SK-N-SH (cell line): ENCODE data around the gene AGBL4. TPM values are rescaled to one million over a fixed set of nuclear protein-coding genes. Genes with fewer than 3 reads are reported as not detected.

ENCODE experiments used
- CTCF ChIA-PET: fragments of 300-600, 350-600 bp; formaldehyde crosslinking; extraction: SDS; loops from one replicate; lab custom pipeline; 2021; lab: Yijun Ruan, JAX
- POLR2A ChIA-PET: fragments of 350-600 bp; sonication (Branson Sonifier 250); formaldehyde crosslinking; extraction: SDS; loops from one replicate; lab custom pipeline; 2020; ENCODE audit warnings: antibody characterized with exemption, inconsistent platforms; lab: Yijun Ruan, JAX
- DNase-seq: peaks from one replicate; pipeline ENCODE4 v3.0.0; 2012
- H2AFZ ChIP-seq: fragments of 200-600 bp; sonication (generic); 2 replicates; pipeline ENCODE4 v1.8.1; 2016; ENCODE audit warnings: antibody characterized with exemption, mild to moderate bottlenecking, low read depth
- H3F3A ChIP-seq: fragments of 200-600 bp; sonication (generic); replicated peaks from 2 replicates; pipeline ENCODE3; 2016; ENCODE audit warnings: antibody characterized with exemption, mild to moderate bottlenecking; ENCODE audit not compliant: insufficient read depth
- H3K27ac ChIP-seq, 2 experiments: fragments of 200-500 bp in 1 of 2; fragments of 200-600 bp in 1 of 2; sonication (Bioruptor generic) in 1 of 2; sonication (generic), shearing (Covaris generic) in 1 of 2; 2 replicates each; pipeline versions ENCODE4 v1.5.1 to v1.6.1; 2014 to 2016; ENCODE audit warnings: low read depth in 2 of 2, inconsistent platforms in 1 of 2, low read length in 1 of 2, mild to moderate bottlenecking in 1 of 2, mixed read lengths in 1 of 2
- H3K27me3 ChIP-seq: fragments of 200-600 bp; sonication (generic), shearing (Covaris generic); 2 replicates; pipeline ENCODE4 v1.6.1; 2016; ENCODE audit warnings: mixed run types; ENCODE audit not compliant: insufficient read depth
- H3K36me3 ChIP-seq, 2 experiments: fragments of 200-500 bp in 1 of 2; fragments of 200-600 bp in 1 of 2; sonication (Bioruptor generic) in 1 of 2; sonication (generic) in 1 of 2; replicated peaks in 1 of 2; 2 replicates each; pipeline versions ENCODE3 to v1.5.1; 2014 to 2016; ENCODE audit warnings: low read length in 1 of 2, mild to moderate bottlenecking in 1 of 2; ENCODE audit not compliant: insufficient read depth in 2 of 2, control insufficient read depth in 1 of 2
- H3K4me1 ChIP-seq, 2 experiments: fragments of 200-500 bp in 1 of 2; fragments of 200-600 bp in 1 of 2; sonication (Bioruptor generic) in 1 of 2; sonication (generic), shearing (Covaris generic) in 1 of 2; 2 replicates each; pipeline versions ENCODE4 v1.5.1 to v1.6.1; 2014 to 2016; ENCODE audit warnings: low read depth in 1 of 2, low read length in 1 of 2, mixed run types in 1 of 2; ENCODE audit not compliant: insufficient read depth in 2 of 2, control insufficient read depth in 1 of 2
- H3K4me2 ChIP-seq: fragments of 200-600 bp; sonication (generic), shearing (Covaris generic); 2 replicates; pipeline ENCODE4 v1.6.1; 2017; ENCODE audit warnings: mixed run types
- H3K4me3 ChIP-seq, 2 experiments: fragments of 200-500 bp in 1 of 2; fragments of 200-600 bp in 1 of 2; sonication (Bioruptor generic) in 1 of 2; sonication (generic), shearing (Covaris generic) in 1 of 2; 2 replicates each; pipeline versions ENCODE4 v1.5.1 to v1.8.1; 2014 to 2016; ENCODE audit warnings: low read depth in 2 of 2, inconsistent platforms in 1 of 2, low read length in 1 of 2, mild to moderate bottlenecking in 1 of 2, mixed read lengths in 1 of 2, moderate library complexity in 1 of 2
- H3K79me2 ChIP-seq: fragments of 200-600 bp; sonication (generic); 2 replicates; pipeline ENCODE4 v1.8.1; 2017; ENCODE audit warnings: mild to moderate bottlenecking; ENCODE audit not compliant: insufficient read depth
- H3K9ac ChIP-seq: fragments of 200-600 bp; sonication (generic); 2 replicates; pipeline ENCODE4 v1.6.1; 2017; ENCODE audit warnings: mixed run types
- H3K9me2 ChIP-seq: fragments of 200-600 bp; sonication (generic); 2 replicates; pipeline ENCODE4 v1.6.1; 2017; ENCODE audit warnings: mixed run types
- H3K9me3 ChIP-seq: fragments of 200-600 bp; sonication (generic); 2 replicates; pipeline ENCODE4 v1.6.1; 2017; ENCODE audit warnings: mixed run types, mild to moderate bottlenecking, moderate library complexity
- H4K20me1 ChIP-seq: fragments of 200-600 bp; sonication (generic); 2 replicates; pipeline ENCODE4 v1.6.1; 2017; ENCODE audit warnings: mild to moderate bottlenecking, mixed run types; ENCODE audit not compliant: insufficient read depth
- EZH2phosphoT487 ChIP-seq: fragments of 200-600 bp; sonication (generic); IDR thresholded peaks from 2 replicates; pipeline ENCODE4 v1.6.1; 2017; ENCODE audit warnings: low read depth, mixed run types, mild to moderate bottlenecking, antibody characterized with exemption, moderate library complexity, borderline replicate concordance
- FOXJ3 ChIP-seq: sonication (generic); formaldehyde crosslinking; IDR thresholded peaks from 2 replicates; pipeline ENCODE4 v1.5.1; 2020; ENCODE audit warnings: mild to moderate bottlenecking, missing genetic modification reagents
- FOXM1 ChIP-seq: IDR thresholded peaks from 2 replicates; pipeline ENCODE4 v1.4.0; 2012; ENCODE audit warnings: low read depth, mild to moderate bottlenecking
- POLR2AphosphoS5 ChIP-seq: IDR thresholded peaks from 2 replicates; pipeline ENCODE4 v1.6.1; 2012; ENCODE audit warnings: low read depth, low read length
- RAD21 ChIP-seq: IDR thresholded peaks from 2 replicates; pipeline ENCODE4 v1.6.1; 2012; ENCODE audit warnings: mild to moderate bottlenecking, low read length
- RXRA ChIP-seq: IDR thresholded peaks from 2 replicates; pipeline ENCODE4 v1.4.0; 2012; ENCODE audit warnings: low read depth, mild to moderate bottlenecking, borderline replicate concordance
- SMC3 ChIP-seq: IDR thresholded peaks from 2 replicates; pipeline ENCODE4 v1.6.1; 2012; ENCODE audit warnings: low read depth, low read length, improper control_type of control experiment
- TAF1 ChIP-seq: IDR thresholded peaks from 2 replicates; pipeline ENCODE4 v1.6.1; 2012; ENCODE audit warnings: low read depth, mild to moderate bottlenecking, low read length, moderate library complexity, borderline replicate concordance
- WGBS: methylation state at CpG from one replicate; pipeline ENCODE4 v1.1.6; 2017; ENCODE audit warnings: low lambda C conversion rate; 5-methylcytosine and 5-hydroxymethylcytosine counted together
- polyA plus RNA-seq, 3 experiments: library from polyadenylated mRNA; depleted of rRNA; stranded (reverse); fragments of >200 nt; gene quantifications; 2 replicates each; pipeline ENCODE4 v1.2.3, GENCODE V29; 2012
- TF ChIP-seq, protein P1 (sequence below): fragments of 200-600 bp; sonication (generic); IDR thresholded peaks from 2 replicates; pipeline ENCODE4 v1.6.1; 2017; ENCODE audit warnings: antibody characterized with exemption, mild to moderate bottlenecking, moderate library complexity
- TF ChIP-seq, protein P2 (sequence below): IDR thresholded peaks from 2 replicates; pipeline ENCODE4 v1.4.0; 2012; ENCODE audit warnings: low read depth, borderline replicate concordance
- TF ChIP-seq, protein P3 (sequence below): fragments of 150-350 bp; IDR thresholded peaks from 2 replicates; pipeline ENCODE4 v1.6.1; 2016; ENCODE audit warnings: mild to moderate bottlenecking, low read depth, low read length
- TF ChIP-seq, protein P4 (sequence below): IDR thresholded peaks from 2 replicates; pipeline ENCODE4 v1.4.0; 2012; ENCODE audit warnings: low read depth

Gene AGBL4
- polyA plus RNA-seq, 1 of the 3 experiments (the other 2 are of a cell fraction) = 0.07 TPM

DNA sequence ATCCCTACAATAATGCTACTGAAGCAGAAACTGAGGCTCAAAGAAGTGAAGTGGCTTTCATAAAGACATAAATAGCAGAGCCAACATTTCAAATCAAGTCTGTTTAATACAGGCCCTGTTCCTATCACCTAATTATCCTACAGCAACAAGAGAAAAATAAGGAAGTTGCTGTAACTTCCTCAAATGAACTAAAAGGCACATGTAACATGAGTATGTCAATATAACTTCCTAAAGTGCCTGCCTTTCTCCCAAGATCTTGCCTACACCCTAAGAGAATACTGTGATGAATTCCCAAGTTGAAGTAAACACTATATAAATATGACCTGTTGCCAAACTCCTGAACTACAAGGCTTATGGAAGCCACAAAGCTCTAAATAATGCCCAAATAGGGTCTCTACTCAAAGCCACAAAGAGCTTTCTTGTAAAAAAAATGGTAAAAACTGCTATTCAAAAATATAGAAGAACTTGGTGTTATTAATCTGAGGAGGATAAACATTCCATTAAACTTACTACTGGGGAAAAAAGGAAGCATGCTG is 1255.7 kb downstream of the AGBL4 start:
- Histone ChIP-seq H3F3A (no peaks in the 10 kb centered on the region), H3K36me3 (peaks cover 3 to 31% of the 10 kb centered on the region in 2 experiments), H3K9me2 (no peaks in the 10 kb centered on the region), H4K20me1 (no peaks in the 10 kb centered on the region), H3K4me3 (no peak overlapping the region), H3K79me2 (no peaks in the 10 kb centered on the region), H3K4me2 (no peak overlapping the region), H3K27me3 (no peaks in the 10 kb centered on the region)
- DNase-seq = no peak
- CTCF ChIA-PET = interaction anchor here (0.6 kb wide), 1 partner anchor 103 kb away, joined by 3 read pairs; no protein-coding TSS in a partner anchor
- no peak for TF ChIP-seq POLR2AphosphoS5
- TF ChIP-seq, all 33 proteins: peak for 0
- POLR2A ChIA-PET = no interaction called here
- Histone ChIP-seq H2AFZ (no peak overlapping the region), H3K9me3 (no peaks in the 10 kb centered on the region), H3K27ac (no peak overlapping the region), H3K4me1 (no peaks in the 10 kb centered on the region), H3K9ac (no peak overlapping the region)

DNA sequence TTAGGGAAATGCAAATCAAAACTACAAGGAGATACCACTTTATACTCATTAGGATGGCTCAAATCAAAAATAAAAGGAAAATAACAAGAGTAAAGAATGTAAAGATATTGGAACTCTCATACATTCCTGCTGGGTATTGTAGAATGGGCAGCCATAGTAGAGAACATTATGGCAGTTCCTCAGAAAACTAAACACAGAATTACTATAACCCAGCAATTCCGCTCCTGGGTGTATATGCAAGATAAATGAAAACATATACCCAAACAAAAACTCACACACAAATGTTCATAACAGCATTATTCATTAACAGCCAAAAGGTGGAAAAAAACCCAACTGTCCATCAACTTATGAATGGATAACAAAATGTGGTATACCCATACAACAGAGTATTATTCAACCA is 1258.4 kb downstream of the AGBL4 start:
- Histone ChIP-seq H3K4me2 (no peak overlapping the region), H3K4me3 (no peak overlapping the region), H3K9ac (no peak overlapping the region), H3K9me3 (no peaks in the 10 kb centered on the region), H3K79me2 (no peaks in the 10 kb centered on the region), H4K20me1 (no peaks in the 10 kb centered on the region), H3K4me1 (peaks cover 3 to 9% of the 10 kb centered on the region in 2 experiments; a peak in 3 of 4 replicates), H3K9me2 (no peaks in the 10 kb centered on the region), H3F3A (no peaks in the 10 kb centered on the region), H2AFZ (no peak overlapping the region), H3K27me3 (no peaks in the 10 kb centered on the region), H3K36me3 (peaks cover 3 to 23% of the 10 kb centered on the region in 2 experiments), H3K27ac (no peak overlapping the region)
- no peak for TF ChIP-seq RXRA
- TF ChIP-seq FOXJ3 (CRISPR knock-in tag) = no peak
- TF ChIP-seq RAD21 = no peak
- TF ChIP-seq, protein P1, sequence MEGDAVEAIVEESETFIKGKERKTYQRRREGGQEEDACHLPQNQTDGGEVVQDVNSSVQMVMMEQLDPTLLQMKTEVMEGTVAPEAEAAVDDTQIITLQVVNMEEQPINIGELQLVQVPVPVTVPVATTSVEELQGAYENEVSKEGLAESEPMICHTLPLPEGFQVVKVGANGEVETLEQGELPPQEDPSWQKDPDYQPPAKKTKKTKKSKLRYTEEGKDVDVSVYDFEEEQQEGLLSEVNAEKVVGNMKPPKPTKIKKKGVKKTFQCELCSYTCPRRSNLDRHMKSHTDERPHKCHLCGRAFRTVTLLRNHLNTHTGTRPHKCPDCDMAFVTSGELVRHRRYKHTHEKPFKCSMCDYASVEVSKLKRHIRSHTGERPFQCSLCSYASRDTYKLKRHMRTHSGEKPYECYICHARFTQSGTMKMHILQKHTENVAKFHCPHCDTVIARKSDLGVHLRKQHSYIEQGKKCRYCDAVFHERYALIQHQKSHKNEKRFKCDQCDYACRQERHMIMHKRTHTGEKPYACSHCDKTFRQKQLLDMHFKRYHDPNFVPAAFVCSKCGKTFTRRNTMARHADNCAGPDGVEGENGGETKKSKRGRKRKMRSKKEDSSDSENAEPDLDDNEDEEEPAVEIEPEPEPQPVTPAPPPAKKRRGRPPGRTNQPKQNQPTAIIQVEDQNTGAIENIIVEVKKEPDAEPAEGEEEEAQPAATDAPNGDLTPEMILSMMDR = no peak
- DNase-seq = no peak
- ChIA-PET CTCF (interaction anchor here (1.5 kb wide), 1 partner anchor 10 kb away, joined by 6 read pairs; no protein-coding TSS in a partner anchor), POLR2A (no interaction called here)
- 100% methylated on average over 1 of the region's 1 CpG for WGBS

DNA sequence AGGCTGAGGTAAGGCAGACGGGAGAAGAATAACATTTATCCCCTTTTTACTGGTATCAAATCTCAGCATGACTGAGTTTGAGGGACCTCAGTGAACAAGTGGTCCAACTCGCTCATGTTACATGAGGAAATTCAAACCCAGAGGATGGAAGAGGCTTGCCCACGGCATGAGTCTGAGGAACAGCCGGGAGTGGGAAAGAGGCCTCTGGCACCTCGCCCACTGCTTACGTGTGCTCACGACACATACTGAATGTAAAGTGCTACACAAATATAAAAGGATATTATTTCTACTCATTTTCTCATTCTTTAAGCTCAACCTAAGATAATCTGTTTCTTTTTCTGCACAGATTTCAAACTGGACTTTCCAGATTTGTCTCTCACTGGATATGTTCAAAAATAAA is 1261.8 kb downstream of the AGBL4 start:
- Histone ChIP-seq H3K9me3 (no peaks in the 10 kb centered on the region), H3K4me3 (no peak overlapping the region), H3K4me2 (peak overlapping the region; percentile 32; the same call in 1 of the 2 replicates), H4K20me1 (no peaks in the 10 kb centered on the region), H3K36me3 (peaks cover 13 to 49% of the 10 kb centered on the region in 2 experiments), H3K9ac (no peak overlapping the region), H3K9me2 (no peaks in the 10 kb centered on the region), H3K27me3 (no peaks in the 10 kb centered on the region), H3K4me1 (peaks cover 3 to 9% of the 10 kb centered on the region in 2 experiments; a peak in 3 of 4 replicates), H3K27ac (peak overlapping the region in 1 of 2 experiments; percentile 44; a peak in 1 of 4 replicates), H3F3A (no peaks in the 10 kb centered on the region), H2AFZ (no peak overlapping the region), H3K79me2 (no peaks in the 10 kb centered on the region)
- WGBS = 79% methylated on average over 7 of the region's 7 CpGs
- no peak for DNase-seq
- POLR2A ChIA-PET = no interaction called here
- CTCF ChIA-PET = interaction anchor here (1.5 kb wide), 1 partner anchor 14 kb away, joined by 3 read pairs; no protein-coding TSS in a partner anchor
- no peak for TF ChIP-seq POLR2AphosphoS5
- no peak for TF ChIP-seq SMC3
- TF ChIP-seq TAF1 = no peak
- TF ChIP-seq, protein P2, sequence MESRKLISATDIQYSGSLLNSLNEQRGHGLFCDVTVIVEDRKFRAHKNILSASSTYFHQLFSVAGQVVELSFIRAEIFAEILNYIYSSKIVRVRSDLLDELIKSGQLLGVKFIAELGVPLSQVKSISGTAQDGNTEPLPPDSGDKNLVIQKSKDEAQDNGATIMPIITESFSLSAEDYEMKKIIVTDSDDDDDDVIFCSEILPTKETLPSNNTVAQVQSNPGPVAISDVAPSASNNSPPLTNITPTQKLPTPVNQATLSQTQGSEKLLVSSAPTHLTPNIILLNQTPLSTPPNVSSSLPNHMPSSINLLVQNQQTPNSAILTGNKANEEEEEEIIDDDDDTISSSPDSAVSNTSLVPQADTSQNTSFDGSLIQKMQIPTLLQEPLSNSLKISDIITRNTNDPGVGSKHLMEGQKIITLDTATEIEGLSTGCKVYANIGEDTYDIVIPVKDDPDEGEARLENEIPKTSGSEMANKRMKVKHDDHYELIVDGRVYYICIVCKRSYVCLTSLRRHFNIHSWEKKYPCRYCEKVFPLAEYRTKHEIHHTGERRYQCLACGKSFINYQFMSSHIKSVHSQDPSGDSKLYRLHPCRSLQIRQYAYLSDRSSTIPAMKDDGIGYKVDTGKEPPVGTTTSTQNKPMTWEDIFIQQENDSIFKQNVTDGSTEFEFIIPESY = no peak
- TF ChIP-seq, protein P1 = no peak
- TF ChIP-seq, protein P3, sequence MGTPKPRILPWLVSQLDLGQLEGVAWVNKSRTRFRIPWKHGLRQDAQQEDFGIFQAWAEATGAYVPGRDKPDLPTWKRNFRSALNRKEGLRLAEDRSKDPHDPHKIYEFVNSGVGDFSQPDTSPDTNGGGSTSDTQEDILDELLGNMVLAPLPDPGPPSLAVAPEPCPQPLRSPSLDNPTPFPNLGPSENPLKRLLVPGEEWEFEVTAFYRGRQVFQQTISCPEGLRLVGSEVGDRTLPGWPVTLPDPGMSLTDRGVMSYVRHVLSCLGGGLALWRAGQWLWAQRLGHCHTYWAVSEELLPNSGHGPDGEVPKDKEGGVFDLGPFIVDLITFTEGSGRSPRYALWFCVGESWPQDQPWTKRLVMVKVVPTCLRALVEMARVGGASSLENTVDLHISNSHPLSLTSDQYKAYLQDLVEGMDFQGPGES = no peak
- no peak for TF ChIP-seq EZH2phosphoT487
- TF ChIP-seq, protein P4, sequence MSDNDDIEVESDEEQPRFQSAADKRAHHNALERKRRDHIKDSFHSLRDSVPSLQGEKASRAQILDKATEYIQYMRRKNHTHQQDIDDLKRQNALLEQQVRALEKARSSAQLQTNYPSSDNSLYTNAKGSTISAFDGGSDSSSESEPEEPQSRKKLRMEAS = no peak
- TF ChIP-seq FOXM1 = no peak
- no peak for TF ChIP-seq RAD21
